Activated T-cell treated with anti-CD3 and anti-CD28 coated beads, Interleukin-2, amount 50 U/mL, for 48 hours (primary cell): Measurements from ENCODE around the gene FMNL2.
"Not testable (repeated sequence)": the region's sequence is repeated elsewhere in the genome, so short reads cannot be mapped to it uniquely, and the experiment has no call there.

Source experiments
- DNase-seq, 2 experiments: peaks; one replicate each; pipeline ENCODE4 v3.0.0-alpha.2; 2020

FMNL2 gene

GRCh38 chr2:152376385-152376784 is 41.4 kb downstream of the FMNL2 start:
- no peak for DNase-seq

DNA sequence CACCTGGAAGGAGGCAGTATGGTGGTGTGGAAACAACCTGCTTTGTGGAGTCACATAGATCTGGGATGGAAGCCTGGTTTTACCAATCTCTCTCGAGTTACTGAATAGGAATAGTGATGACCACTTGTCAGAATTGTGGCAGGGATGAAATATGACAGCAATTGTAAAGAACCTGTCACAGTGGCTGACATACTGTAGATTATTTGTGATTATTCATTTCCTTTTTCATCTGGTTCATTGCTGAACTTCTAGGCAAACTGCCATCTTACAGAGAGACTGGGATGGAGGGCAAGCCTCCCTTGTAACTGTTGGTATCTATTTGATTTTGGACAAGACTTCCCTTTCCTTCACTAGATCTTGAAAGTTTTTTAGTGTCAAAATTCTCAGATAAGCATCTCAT is 42.0 kb downstream of the FMNL2 start:
- no peak for DNase-seq

- no peak for DNase-seq
These were observed 44.1 kb downstream of the FMNL2 start for GRCh38 chr2:152379089-152379488.

DNA sequence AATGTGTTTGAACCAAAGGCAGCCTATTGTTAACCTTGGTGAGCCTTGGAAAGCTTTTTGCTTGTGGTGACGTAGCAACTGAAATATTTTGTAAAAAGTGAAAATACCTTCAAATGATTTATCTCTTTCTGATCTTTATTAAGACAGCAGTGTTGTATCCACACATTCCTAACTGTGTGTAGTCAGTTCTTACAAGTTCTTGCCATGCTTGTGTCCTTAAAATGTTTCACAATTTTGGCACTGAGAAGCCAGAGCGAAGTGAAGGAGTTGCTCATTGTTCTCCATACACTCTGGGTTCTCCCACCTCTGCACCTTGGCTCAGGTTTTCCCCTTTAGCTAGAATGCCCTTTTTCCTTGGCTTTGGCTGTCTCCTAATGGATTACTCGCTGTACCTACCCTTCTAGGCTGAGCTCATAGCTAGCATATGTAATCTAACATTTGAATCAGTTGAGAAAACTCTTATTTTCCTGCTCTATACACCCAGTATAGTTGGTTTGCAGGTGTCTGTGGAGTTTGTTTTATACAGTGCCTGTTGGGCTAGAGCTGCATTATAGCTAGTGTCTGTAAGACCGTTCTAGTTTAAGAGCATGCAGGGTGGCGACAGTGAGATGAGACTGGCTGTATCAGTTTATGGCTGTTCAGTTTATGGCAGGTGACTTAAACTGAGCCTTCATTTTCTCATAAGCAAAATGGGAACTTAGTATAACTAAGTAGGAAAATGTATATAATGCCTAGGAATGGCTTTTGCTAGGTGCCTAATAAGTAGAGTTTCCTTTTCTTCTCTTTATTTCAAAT is 45.5 kb downstream of the FMNL2 start:
- DNase-seq, result no peak

DNA sequence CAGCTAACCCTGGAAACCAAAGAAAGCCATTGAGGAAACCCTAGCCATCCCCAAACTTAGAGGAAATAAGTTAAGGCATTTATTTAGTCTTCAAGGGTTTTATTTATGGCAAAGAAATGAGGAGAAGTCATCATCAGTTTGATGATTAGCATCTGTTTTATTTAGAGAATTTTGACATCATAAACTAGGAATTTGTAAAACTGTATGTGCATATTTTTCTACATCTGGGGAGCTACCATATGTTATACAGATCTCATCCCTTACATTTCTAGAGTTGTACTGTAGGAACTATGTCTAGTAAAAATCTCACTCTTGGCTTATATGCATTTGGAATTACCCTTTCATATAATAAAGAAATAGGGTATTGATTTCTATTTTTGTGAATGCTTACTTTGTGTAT is 48.7 kb downstream of the FMNL2 start:
- DNase-seq, result no peak

DNA sequence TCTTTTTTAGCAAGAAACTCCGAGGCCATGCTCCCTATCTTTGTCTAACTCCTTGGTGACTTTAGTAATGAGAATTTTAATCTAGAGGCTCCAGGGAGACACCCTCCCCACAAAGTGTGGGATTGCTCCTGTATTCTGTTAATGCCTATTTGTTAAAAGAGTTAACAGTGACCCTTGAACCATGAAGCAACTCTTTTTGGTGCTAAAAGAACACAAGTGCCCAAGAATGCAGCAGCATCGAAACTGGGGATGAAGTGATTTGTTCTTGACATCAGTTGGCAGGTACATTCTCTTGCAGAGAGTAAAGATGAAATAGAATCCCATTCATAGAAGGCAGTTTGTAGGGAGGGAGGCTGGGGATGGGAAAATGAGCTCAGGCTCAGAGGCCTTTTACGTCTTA is 50.0 kb downstream of the FMNL2 start:
- DNase-seq, result no peak

DNA sequence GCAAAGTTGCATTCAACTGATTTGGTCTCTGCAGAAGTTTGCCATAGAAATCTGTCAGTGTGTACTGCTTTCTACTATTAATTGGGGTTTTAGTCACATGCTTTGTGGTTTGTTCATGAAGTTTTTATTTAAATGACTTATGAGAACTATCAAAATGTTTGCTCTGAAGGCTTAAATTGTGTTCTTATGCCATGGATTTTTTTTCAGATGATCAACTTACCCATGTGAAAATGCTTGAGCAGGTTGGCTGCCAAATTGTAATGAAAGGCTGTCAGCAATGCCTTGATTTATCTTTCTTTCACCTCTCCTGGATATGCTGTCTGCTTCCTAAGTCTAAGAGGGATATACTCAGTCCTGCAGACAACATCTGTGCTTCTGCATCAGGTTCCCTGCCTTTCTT is 50.7 kb downstream of the FMNL2 start:
- no peak for DNase-seq

DNA sequence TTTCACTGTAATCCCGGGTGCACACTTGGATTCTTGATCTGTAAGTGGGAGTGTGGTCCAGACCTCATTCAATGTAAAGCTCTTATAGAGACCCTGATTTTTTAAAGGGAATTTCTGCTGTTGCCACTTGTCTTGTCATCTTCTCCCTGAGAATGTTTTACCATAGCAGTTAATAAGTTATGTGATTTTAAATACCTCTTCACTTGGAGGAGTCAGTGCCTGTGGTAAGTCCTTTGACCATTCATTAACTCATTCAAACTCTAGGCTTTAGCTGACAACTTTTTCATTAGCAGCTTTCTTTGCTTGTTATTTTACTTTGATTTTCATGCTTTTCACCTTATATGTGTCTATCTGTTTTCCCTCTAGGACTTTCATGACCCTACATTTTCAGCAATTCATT is 51.3 kb downstream of the FMNL2 start:
- no peak for DNase-seq

GRCh38 chr2:152387041-152387440 is 52.1 kb downstream of the FMNL2 start:
- DNase-seq, result no peak

- not testable (repeated sequence) for DNase-seq
These were observed 53.3 kb downstream of the FMNL2 start for GRCh38 chr2:152388269-152388668.

- no peak for DNase-seq
These were observed 54.5 kb downstream of the FMNL2 start for GRCh38 chr2:152389483-152389882.

- no peak for DNase-seq
These were observed 55.9 kb downstream of the FMNL2 start for GRCh38 chr2:152390837-152391236.

DNA sequence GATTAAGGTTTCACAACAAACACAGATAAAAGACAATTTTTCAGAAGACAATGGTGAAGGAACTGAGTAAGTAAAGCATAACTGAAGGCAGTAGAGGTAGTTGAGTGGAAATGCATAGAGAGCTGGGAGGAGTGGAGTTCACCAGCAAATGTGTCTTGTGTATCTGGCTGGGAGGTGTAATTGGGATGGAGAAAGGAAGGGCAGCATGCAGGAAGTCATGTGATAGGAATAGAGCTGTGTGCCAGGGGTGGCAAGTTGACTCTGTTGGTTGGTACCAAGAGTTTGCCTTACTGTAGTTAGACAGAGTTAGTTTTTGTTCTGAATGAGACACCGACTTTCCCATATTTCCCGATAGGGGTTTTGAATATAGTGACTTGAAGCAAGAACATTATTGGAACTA is 56.3 kb downstream of the FMNL2 start:
- DNase-seq, result no peak

DNA sequence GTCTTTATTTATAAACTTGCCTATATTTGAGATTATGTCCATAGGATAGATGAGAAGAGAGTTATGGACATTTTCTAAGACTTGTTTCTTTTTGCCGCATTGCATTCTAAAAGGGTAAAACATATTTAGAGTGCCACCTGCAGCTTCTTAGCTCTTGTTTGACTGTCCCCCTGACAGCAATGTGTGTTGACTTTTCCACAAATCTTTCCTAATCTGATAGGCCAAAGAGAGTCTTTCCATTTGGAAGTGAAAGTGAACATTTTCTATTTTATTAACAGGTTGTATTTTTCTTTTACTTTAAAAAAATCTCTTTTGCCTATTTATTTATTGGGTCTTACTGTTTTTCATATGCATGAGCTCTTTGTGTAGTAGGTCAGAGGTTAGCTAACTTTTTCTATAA is 58.4 kb downstream of the FMNL2 start:
- DNase-seq, result no peak

- DNase-seq, result no peak
These were observed 59.4 kb downstream of the FMNL2 start for GRCh38 chr2:152394326-152394725.

DNA sequence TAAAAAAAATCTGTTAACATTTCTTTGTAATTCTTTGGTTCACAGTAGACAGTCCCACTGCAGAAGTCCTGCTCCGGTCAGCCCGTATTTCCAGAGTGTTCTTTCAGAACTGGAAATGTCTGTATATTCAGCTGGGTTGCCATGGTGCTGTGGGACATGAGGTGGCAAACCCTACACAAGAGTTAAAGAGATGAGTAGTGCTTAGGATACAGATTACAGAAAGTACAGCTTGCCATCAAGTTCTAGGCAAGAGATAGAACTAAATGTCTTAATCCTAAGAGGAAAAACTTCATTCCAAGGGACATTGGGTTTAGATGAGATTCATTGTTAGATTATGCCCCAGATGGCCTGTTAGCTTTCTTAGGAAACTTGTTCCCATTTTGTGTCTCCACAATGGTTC is 60.1 kb downstream of the FMNL2 start:
- no peak for DNase-seq

DNA sequence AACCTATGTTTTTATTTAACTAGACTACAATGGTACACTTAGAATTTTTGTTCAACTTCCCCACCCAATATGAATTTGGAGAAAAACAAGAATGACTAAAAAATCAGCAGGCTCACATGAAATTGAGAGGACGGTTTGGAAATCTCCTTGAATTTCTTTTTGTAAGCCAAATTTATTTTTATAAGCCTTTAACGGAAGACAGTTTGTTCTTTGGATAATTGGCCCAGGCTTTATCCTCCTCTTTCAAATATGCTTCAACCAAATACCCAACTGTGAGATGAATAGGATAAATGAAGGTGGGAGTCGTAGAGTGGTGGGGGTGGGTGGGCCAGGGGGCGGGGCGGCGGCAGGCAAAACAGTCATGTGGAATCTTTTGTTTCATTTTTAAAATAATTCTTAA is 60.6 kb downstream of the FMNL2 start:
- no peak for DNase-seq

- no peak for DNase-seq
These were observed 61.1 kb downstream of the FMNL2 start for GRCh38 chr2:152396051-152396511.

DNA sequence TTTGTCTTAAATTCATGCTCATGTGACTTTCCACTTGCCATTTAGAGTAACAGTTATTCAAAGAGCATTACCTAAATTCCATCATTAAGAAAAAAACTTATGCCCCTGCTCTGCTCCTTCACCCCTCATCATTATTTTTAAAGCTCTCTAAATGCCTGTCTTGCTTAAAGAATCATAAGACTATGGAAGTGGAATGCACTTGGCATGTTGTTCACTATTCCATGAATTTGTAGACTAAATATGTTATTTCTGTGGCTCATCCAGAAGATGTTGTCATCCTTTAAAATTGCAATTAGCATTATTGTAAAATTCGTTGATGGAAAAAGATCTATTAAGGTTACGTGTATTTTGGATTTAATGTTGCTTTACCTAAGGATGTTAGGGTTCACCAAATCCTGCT is 61.8 kb downstream of the FMNL2 start:
- no peak for DNase-seq

DNA sequence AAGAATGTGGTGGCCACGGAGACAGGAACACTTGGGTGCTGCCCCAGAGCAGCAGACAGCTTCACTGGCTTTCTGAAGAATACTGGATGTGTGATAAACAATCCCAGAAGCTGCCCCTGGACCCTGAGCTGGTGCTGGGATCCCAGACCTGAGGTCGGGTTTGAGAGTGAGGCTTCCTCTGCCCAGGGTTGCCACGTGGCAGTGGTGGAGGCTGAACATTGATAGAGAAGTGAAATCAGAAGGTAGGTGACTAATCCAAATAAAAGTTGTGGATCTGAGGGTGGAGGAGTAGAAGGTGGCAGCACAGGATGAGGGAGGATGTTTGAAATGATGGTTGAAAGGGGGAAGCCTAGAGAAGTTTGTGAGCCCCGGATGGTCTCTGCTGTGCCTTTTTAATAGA is 64.0 kb downstream of the FMNL2 start:
- no peak for DNase-seq

- DNase-seq, result no peak
These were observed 65.7 kb downstream of the FMNL2 start for GRCh38 chr2:152400607-152401214.

DNA sequence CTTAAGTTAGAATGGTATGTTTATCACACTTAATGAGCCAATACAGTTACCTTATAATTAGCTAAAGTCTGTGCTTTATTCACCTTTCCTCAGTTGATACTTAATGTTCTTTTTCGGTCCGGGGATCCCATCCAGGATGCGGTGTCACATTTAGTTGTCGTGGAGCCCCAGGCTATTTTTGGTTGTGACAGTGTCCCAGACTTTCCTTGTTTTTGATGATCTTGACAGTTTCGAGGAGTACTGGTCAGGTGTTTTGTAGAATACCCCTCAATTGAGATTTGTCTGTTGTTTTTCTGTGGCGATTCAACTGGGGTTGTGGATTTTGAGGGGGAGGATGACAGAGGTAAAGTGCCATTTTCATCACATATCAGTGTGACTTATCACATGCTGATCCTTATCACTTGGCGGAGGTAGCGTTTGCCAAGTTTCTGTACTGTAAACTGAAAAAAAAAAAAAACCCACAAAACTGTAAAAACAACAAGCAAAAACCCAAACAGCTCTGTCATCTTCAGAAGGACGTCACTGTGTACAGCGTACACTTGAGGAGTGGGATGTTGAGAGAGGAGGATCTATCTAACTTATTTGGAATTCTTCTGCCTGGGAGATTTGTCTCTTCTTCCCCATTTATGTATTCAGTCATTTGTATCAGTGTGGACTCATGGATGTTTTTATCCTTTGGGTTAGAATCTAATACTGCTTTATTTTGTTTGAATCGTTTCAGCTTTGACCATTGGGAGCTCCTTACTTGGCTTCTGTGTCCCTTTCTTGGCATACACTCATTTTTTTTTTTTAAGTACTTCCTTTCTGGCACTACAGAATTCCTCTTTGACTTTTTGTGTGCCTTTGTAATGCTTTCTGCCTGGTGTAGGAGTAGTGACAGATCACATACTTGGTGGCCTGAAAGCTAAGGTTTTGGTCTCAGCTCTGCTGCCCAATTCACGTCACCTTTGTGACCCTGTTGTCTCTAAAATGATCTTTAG is 68.1 kb downstream of the FMNL2 start:
- DNase-seq, result no peak
